ENCODE data around the gene STAG3.

The STAG3 gene

GRCh38 chr7:100154651-100155491, 22.8 kb upstream of the STAG3 start:
- DNase-seq (ENCODE audit: extremely low spot score, insufficient read length, low read depth) (no peak), FAIRE-seq (no peak)

- no peak for FAIRE-seq
Measured at GRCh38 chr7:100155553-100156317, 22.0 kb upstream of the STAG3 start.

GRCh38 chr7:100156331-100157068, 21.2 kb upstream of the STAG3 start:
- no peak for FAIRE-seq
- no peak for DNase-seq (ENCODE audit: extremely low spot score, insufficient read length, low read depth)

More at GRCh38 chr7:100155553-100156317, 22.0 kb upstream of the STAG3 start:
- DNase-seq (ENCODE audit: extremely low spot score, insufficient read length, low read depth) = no peak

- FAIRE-seq (no peak), DNase-seq (ENCODE audit: extremely low spot score, insufficient read length, low read depth) (no peak)
Measured at GRCh38 chr7:100157069-100157333, 20.7 kb upstream of the STAG3 start.

GRCh38 chr7:100157334-100158228, 20.1 kb upstream of the STAG3 start:
- no peak for FAIRE-seq
- DNase-seq (ENCODE audit: extremely low spot score, insufficient read length, low read depth) = no peak

- FAIRE-seq (peak; percentile 62), DNase-seq (ENCODE audit: extremely low spot score, insufficient read length, low read depth) (peak; percentile 91)
Measured at GRCh38 chr7:100158229-100159098, 19.3 kb upstream of the STAG3 start, which contains the start of gene TRAPPC14. TRAPPC14 (minus strand) TSS chr7:100158723; CDS start chr7:100158499, 224 bp downstream.

- DNase-seq (ENCODE audit: extremely low spot score, insufficient read length, low read depth) (no peak), FAIRE-seq (no peak)
Measured at GRCh38 chr7:100159099-100159623, 18.6 kb upstream of the STAG3 start.

- FAIRE-seq = no peak
- DNase-seq (ENCODE audit: extremely low spot score, insufficient read length, low read depth) = no peak
Measured at GRCh38 chr7:100160067-100160466, 17.7 kb upstream of the STAG3 start.

GRCh38 chr7:100163006-100163531, 14.6 kb upstream of the STAG3 start:
- no peak for FAIRE-seq
- DNase-seq (ENCODE audit: extremely low spot score, insufficient read length, low read depth) = no peak

- FAIRE-seq (no peak), DNase-seq (ENCODE audit: extremely low spot score, insufficient read length, low read depth) (no peak)
Measured at GRCh38 chr7:100163871-100164270, 13.8 kb upstream of the STAG3 start.

- no peak for FAIRE-seq
- DNase-seq (ENCODE audit: extremely low spot score, insufficient read length, low read depth) = no peak
Measured at GRCh38 chr7:100166317-100166940, 11.3 kb upstream of the STAG3 start.

GRCh38 chr7:100166970-100167911, 10.5 kb upstream of the STAG3 start:
- FAIRE-seq = no peak

GRCh38 chr7:100167912-100168323, 9.8 kb upstream of the STAG3 start:
- DNase-seq (ENCODE audit: extremely low spot score, insufficient read length, low read depth) (no peak), FAIRE-seq (no peak)

More at GRCh38 chr7:100166970-100167911, 10.5 kb upstream of the STAG3 start:
- DNase-seq (ENCODE audit: extremely low spot score, insufficient read length, low read depth) = no peak

- DNase-seq (ENCODE audit: extremely low spot score, insufficient read length, low read depth) = no peak
- no peak for FAIRE-seq
Measured at GRCh38 chr7:100169147-100169850, 8.4 kb upstream of the STAG3 start.

- no peak for FAIRE-seq
- DNase-seq (ENCODE audit: extremely low spot score, insufficient read length, low read depth) = no peak
Measured at GRCh38 chr7:100170101-100170897, 7.4 kb upstream of the STAG3 start.
